HCT116 (cell line): ENCODE measurements around the gene OSBP2. TPM values are rescaled to one million over a fixed set of nuclear protein-coding genes. Genes with fewer than 3 reads are reported as not detected.

Source experiments
- ATAC-seq: fragments of 200-7000 bp; cut with Tn5 transposase; 2 replicates; pipeline ENCODE4 v1.9.1; 2020; ENCODE audit warnings: mild to moderate bottlenecking, moderate library complexity
- BruUV-seq: library from RNA; stranded (reverse); fragments of 400-500 nt; replicated peaks from 2 replicates; lab custom pipeline; 2021; lab: Mats Ljungman, UMichigan
- CTCF ChIA-PET: fragments of 300-600 bp; sonication (Branson Sonifier 250); formaldehyde crosslinking; loops from one replicate; lab custom pipeline; 2021; ENCODE audit warnings: antibody characterized with exemption; lab: Charles Lee
- POLR2A ChIA-PET: fragments of 300-600, 350-600 bp; sonication (Branson Sonifier 250); formaldehyde crosslinking; loops from one replicate; lab custom pipeline; 2021; ENCODE audit warnings: antibody characterized with exemption; lab: Charles Lee
- RAD21 ChIA-PET, 2 experiments: fragments of 300-600 bp; sonication (Branson Sonifier 250); formaldehyde crosslinking; loops; one replicate each; lab custom pipeline; 2023; ENCODE audit warnings: low total read pairs in 2 of 2; ENCODE audit not compliant: uncharacterized antibody in 2 of 2, unreplicated experiment in 2 of 2, low non-redundant PET in 1 of 2; lab: Charles Lee
- DNase-seq: peaks from one replicate; pipeline ENCODE4 v3.0.0-alpha.2; 2010; ENCODE audit warnings: low read depth, low spot score
- H2AFZ ChIP-seq: fragments of 200-600 bp; shearing (Covaris generic), sonication (generic); 2 replicates; pipeline ENCODE4 v1.6.1; 2017; ENCODE audit warnings: low read depth, mixed run types, mixed read lengths, antibody characterized with exemption, low read length; ENCODE audit not compliant: poor library complexity, severe bottlenecking
- H3K27ac ChIP-seq: 2 replicates; pipeline ENCODE4 v1.5.1; 2012; ENCODE audit warnings: low read depth, low read length
- H3K27me3 ChIP-seq: fragments of 200-600 bp; sonication (generic); 2 replicates; pipeline ENCODE4 v1.6.1; 2016; ENCODE audit warnings: mixed run types, low read length, mixed read lengths; ENCODE audit not compliant: insufficient read depth
- H3K36me3 ChIP-seq, 2 experiments: fragments of 200-500 bp in 1 of 2; fragments of 200-600 bp in 1 of 2; sonication (Bioruptor generic) in 1 of 2; sonication (generic) in 1 of 2; 2 replicates each; pipeline versions ENCODE4 v1.5.1 to v1.6.1; 2014 to 2016; ENCODE audit warnings: low read length in 2 of 2, inconsistent platforms in 1 of 2, mixed read lengths in 1 of 2, mixed run types in 1 of 2; ENCODE audit not compliant: insufficient read depth in 2 of 2, control insufficient read depth in 1 of 2
- H3K4me1 ChIP-seq, 2 experiments: fragments of 200-600 bp in 1 of 2; sonication (generic) in 1 of 2; 2 replicates each; pipeline versions ENCODE4 v1.5.1 to v1.6.1; 2012 to 2017; ENCODE audit warnings: low read length in 2 of 2, inconsistent platforms in 1 of 2, mild to moderate bottlenecking in 1 of 2, mixed read lengths in 1 of 2, mixed run types in 1 of 2, moderate library complexity in 1 of 2; ENCODE audit not compliant: insufficient read depth in 2 of 2, control insufficient read depth in 1 of 2
- H3K4me2 ChIP-seq: fragments of 200-600 bp; sonication (generic); 2 replicates; pipeline ENCODE4 v1.6.1; 2017; ENCODE audit warnings: mixed run types, low read length, mixed read lengths
- H3K4me3 ChIP-seq, 2 experiments: fragments of 200-600 bp in 1 of 2; sonication (generic) in 1 of 2; replicated peaks in 1 of 2; 2 replicates each; pipeline ENCODE4 v1.5.1; 2011 to 2016; ENCODE audit warnings: low read length in 2 of 2, control low read depth in 1 of 2, low read depth in 1 of 2, mild to moderate bottlenecking in 1 of 2, mixed read lengths in 1 of 2, mixed run types in 1 of 2
- H3K79me2 ChIP-seq: fragments of 200-600 bp; sonication (generic); 2 replicates; pipeline ENCODE4 v1.6.1; 2017; ENCODE audit warnings: mild to moderate bottlenecking, mixed run types, low read length, moderate library complexity, mixed read lengths; ENCODE audit not compliant: insufficient read depth
- H3K9ac ChIP-seq: fragments of 200-600 bp; sonication (generic); 2 replicates; pipeline ENCODE4 v1.6.1; 2016; ENCODE audit warnings: low read length, mixed read lengths
- H3K9me2 ChIP-seq: fragments of 200-600 bp; sonication (generic), shearing (Covaris generic); 2 replicates; pipeline ENCODE4 v1.6.1; 2017; ENCODE audit warnings: mixed run types, mild to moderate bottlenecking, moderate library complexity; ENCODE audit not compliant: insufficient read depth
- H3K9me3 ChIP-seq, 2 experiments: fragments of 200-500 bp in 1 of 2; fragments of 200-600 bp in 1 of 2; sonication (Bioruptor generic) in 1 of 2; sonication (generic) in 1 of 2; 2 replicates each; pipeline ENCODE4 v1.6.1; 2014 to 2017; ENCODE audit warnings: low read length in 2 of 2, mixed read lengths in 2 of 2, inconsistent platforms in 1 of 2, low read depth in 1 of 2, mild to moderate bottlenecking in 1 of 2, mixed run types in 1 of 2, moderate library complexity in 1 of 2; ENCODE audit not compliant: control insufficient read depth in 1 of 2, insufficient read depth in 1 of 2
- H4K20me1 ChIP-seq: fragments of 200-600 bp; sonication (generic), shearing (Covaris generic); 2 replicates; pipeline ENCODE4 v1.6.1; 2017; ENCODE audit warnings: mixed run types, mild to moderate bottlenecking, moderate library complexity; ENCODE audit not compliant: insufficient read depth
- ATF3 ChIP-seq: IDR thresholded peaks from 2 replicates; pipeline ENCODE4 v1.6.1; 2012
- CBX3 ChIP-seq: IDR thresholded peaks from 2 replicates; pipeline ENCODE4 v1.6.1; 2012; ENCODE audit warnings: low read depth
- CTCF ChIP-seq, 3 experiments: fragments of 200-600 bp in 1 of 3; sonication (generic) in 1 of 3; IDR thresholded peaks in 2 of 3; conservative IDR thresholded peaks in 1 of 3; 2 replicates each; pipeline ENCODE4 v1.5.1; 2012 to 2017; ENCODE audit warnings: low read depth in 2 of 3, low read length in 2 of 3, antibody characterized with exemption in 1 of 3, borderline replicate concordance in 1 of 3, control low read depth in 1 of 3, mild to moderate bottlenecking in 1 of 3, mixed read lengths in 1 of 3, mixed run types in 1 of 3, moderate library complexity in 1 of 3; ENCODE audit not compliant: insufficient read depth in 1 of 3
- EZH2 ChIP-seq: fragments of 200-600 bp; sonication (generic); IDR thresholded peaks from 2 replicates; pipeline ENCODE4 v1.6.1; 2017; ENCODE audit warnings: antibody characterized with exemption, mixed run types
- EZH2phosphoT487 ChIP-seq: fragments of 200-600 bp; IDR thresholded peaks from 2 replicates; pipeline ENCODE4 v1.6.1; 2018; ENCODE audit warnings: antibody characterized with exemption, borderline replicate concordance
- FOSL1 ChIP-seq: IDR thresholded peaks from 2 replicates; pipeline ENCODE4 v1.6.1; 2012; ENCODE audit warnings: low read depth
- JUND ChIP-seq: IDR thresholded peaks from 2 replicates; pipeline ENCODE4 v1.6.1; 2012
- POLR2A ChIP-seq: IDR thresholded peaks from 2 replicates; pipeline ENCODE4 v1.7.0; 2011; ENCODE audit warnings: borderline replicate concordance; ENCODE audit not compliant: insufficient read depth, insufficient read length; ENCODE audit errors: extremely low read depth
- POLR2AphosphoS5 ChIP-seq: IDR thresholded peaks from 2 replicates; pipeline ENCODE4 v1.6.1; 2011; ENCODE audit warnings: mild to moderate bottlenecking, low read depth, low read length, moderate library complexity
- SRF ChIP-seq: IDR thresholded peaks from 2 replicates; pipeline ENCODE4 v1.6.1; 2012; ENCODE audit warnings: low read depth
- TCF7L2 ChIP-seq: IDR thresholded peaks from 2 replicates; pipeline ENCODE4 v1.7.0; 2011; ENCODE audit warnings: borderline replicate concordance, inconsistent platforms; ENCODE audit not compliant: insufficient read depth, insufficient read length; ENCODE audit errors: extremely low read depth
- YY1 ChIP-seq: IDR thresholded peaks from 2 replicates; pipeline ENCODE4 v1.6.1; 2011; ENCODE audit warnings: low read length, low read depth, moderate library complexity, mild to moderate bottlenecking; ENCODE audit not compliant: insufficient replicate concordance; ENCODE audit errors: extremely low read depth
- intact Hi-C: fragments of 100-400 bp; cut with micrococcal nuclease; formaldehyde crosslinking; loops from 2 replicates; pipeline ENCODE4 v1.10.0; 2022
- total RNA-seq: library from RNA; stranded (reverse); gene quantifications from one replicate; pipeline ENCODE4 v1.2.1, GENCODE V29; 2021; ENCODE audit not compliant: unreplicated experiment
- TF ChIP-seq, protein P1 (sequence below): IDR thresholded peaks from 2 replicates; pipeline ENCODE4 v1.6.1; 2012; ENCODE audit warnings: low read depth

Gene OSBP2
- total RNA-seq, 1 experiment from 2014 or later, result 12.9 TPM

DNA sequence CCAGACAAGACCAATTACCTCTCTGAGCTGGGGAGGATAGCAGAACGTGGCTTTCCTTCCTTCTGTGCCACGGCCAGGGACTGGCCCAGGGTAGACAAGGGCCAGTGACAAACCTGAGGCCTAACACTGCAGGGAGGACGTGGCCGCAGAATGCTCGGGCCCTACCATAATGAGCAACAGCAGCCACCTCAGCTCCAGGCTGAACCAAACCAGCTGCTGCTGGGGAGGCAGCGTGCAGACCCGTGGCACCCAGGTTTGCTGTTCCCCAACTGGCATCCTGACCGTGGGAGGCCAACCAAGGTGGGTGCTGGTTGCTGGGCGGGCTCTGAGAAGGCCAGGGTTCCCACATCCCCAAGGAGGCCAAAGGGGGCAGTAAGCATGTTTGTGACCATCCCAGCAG, 190.9 kb downstream of the OSBP2 start:
- no peak overlapping the region for H2AFZ ChIP-seq
- no peaks in the 10 kb centered on the region for H3K79me2 ChIP-seq
- no peak overlapping the region for H3K9ac ChIP-seq
- DNase-seq, result no peak
- ChIA-PET RAD21 (no interaction called here), CTCF (interaction anchor here (1.1 kb wide), 1 partner anchor 9 kb away, joined by 5 read pairs; no protein-coding TSS in a partner anchor), POLR2A (no interaction called here)
- no peaks in the 10 kb centered on the region for H3K27me3 ChIP-seq
- BruUV-seq, result no TSS peak
- no peaks in the 10 kb centered on the region for H4K20me1 ChIP-seq
- H3K36me3 ChIP-seq, result no peaks in the 10 kb centered on the region
- no peaks in the 10 kb centered on the region for H3K9me3 ChIP-seq
- H3K27ac ChIP-seq, result no peak overlapping the region
- peaks cover 9 to 16% of the 10 kb centered on the region in 2 experiments for H3K4me1 ChIP-seq
- no peak for ATAC-seq
- H3K4me3 ChIP-seq, result no peak overlapping the region
- no peak overlapping the region for H3K4me2 ChIP-seq
- intact Hi-C loops, result no loop called here
- no peaks in the 10 kb centered on the region for H3K9me2 ChIP-seq
- TF ChIP-seq POLR2A, result no peak
- TF ChIP-seq POLR2AphosphoS5, result no peak
- no peak for TF ChIP-seq FOSL1
- TF ChIP-seq EZH2, result no peak
- TF ChIP-seq SRF, result no peak
- TF ChIP-seq CTCF (IDR thresholded peaks at IDR 0.05 in 2 of 3, conservative IDR thresholded peaks at IDR 0.05 in 1 of 3; ENCODE audit: borderline replicate concordance in 1 of 3, insufficient read depth in 1 of 3, low read depth in 2 of 3, low read length in 2 of 3), result no peak
- no peak for TF ChIP-seq TCF7L2
- TF ChIP-seq EZH2phosphoT487, result no peak
- TF ChIP-seq JUND, result no peak
- TF ChIP-seq CBX3, result no peak
- TF ChIP-seq, protein P1, sequence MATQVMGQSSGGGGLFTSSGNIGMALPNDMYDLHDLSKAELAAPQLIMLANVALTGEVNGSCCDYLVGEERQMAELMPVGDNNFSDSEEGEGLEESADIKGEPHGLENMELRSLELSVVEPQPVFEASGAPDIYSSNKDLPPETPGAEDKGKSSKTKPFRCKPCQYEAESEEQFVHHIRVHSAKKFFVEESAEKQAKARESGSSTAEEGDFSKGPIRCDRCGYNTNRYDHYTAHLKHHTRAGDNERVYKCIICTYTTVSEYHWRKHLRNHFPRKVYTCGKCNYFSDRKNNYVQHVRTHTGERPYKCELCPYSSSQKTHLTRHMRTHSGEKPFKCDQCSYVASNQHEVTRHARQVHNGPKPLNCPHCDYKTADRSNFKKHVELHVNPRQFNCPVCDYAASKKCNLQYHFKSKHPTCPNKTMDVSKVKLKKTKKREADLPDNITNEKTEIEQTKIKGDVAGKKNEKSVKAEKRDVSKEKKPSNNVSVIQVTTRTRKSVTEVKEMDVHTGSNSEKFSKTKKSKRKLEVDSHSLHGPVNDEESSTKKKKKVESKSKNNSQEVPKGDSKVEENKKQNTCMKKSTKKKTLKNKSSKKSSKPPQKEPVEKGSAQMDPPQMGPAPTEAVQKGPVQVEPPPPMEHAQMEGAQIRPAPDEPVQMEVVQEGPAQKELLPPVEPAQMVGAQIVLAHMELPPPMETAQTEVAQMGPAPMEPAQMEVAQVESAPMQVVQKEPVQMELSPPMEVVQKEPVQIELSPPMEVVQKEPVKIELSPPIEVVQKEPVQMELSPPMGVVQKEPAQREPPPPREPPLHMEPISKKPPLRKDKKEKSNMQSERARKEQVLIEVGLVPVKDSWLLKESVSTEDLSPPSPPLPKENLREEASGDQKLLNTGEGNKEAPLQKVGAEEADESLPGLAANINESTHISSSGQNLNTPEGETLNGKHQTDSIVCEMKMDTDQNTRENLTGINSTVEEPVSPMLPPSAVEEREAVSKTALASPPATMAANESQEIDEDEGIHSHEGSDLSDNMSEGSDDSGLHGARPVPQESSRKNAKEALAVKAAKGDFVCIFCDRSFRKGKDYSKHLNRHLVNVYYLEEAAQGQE, result no peak
- TF ChIP-seq ATF3, result no peak
- TF ChIP-seq YY1, result no peak
